Stimulated activated naive CD8-positive, alpha-beta T cell treated with anti-CD3 and anti-CD28 coated beads, Interleukin-15, Interleukin-2, amounts not matched to agents 100 U/mL and 50 U/mL, for 24 hours (primary cell): ENCODE data around the gene DOCK4.
"Not testable (repeated sequence)": the region's sequence is repeated elsewhere in the genome, so short reads cannot be mapped to it uniquely, and the experiment has no call there.

Experiments used
- ATAC-seq: fragments of 150-1000 bp; cut with Tn5 transposase; one replicate; pipeline ENCODE4 v1.10.0; 2021
- DNase-seq: peaks from one replicate; pipeline ENCODE4 v3.0.0; 2021

DOCK4 gene

GRCh38 chr7:112130729-112131410 is 75.3 kb downstream of the DOCK4 start:
- no peak for ATAC-seq
- no peak for DNase-seq

GRCh38 chr7:112129655-112130323 is 76.4 kb downstream of the DOCK4 start:
- ATAC-seq (no peak), DNase-seq (no peak)

GRCh38 chr7:112128461-112129425 is 77.5 kb downstream of the DOCK4 start:
- not testable (repeated sequence) for ATAC-seq

GRCh38 chr7:112128041-112128440 is 78.2 kb downstream of the DOCK4 start:
- not testable (repeated sequence) for ATAC-seq, DNase-seq

More at GRCh38 chr7:112128461-112129425, 77.5 kb downstream of the DOCK4 start:
- DNase-seq = not testable (repeated sequence)

GRCh38 chr7:112125250-112125649 is 80.9 kb downstream of the DOCK4 start:
- ATAC-seq (no peak), DNase-seq (no peak)

GRCh38 chr7:112124061-112124766 is 82.0 kb downstream of the DOCK4 start:
- ATAC-seq (no peak), DNase-seq (no peak)

GRCh38 chr7:112122798-112123197 is 83.4 kb downstream of the DOCK4 start:
- ATAC-seq (no peak), DNase-seq (no peak)

GRCh38 chr7:112122144-112122543 is 84.1 kb downstream of the DOCK4 start:
- ATAC-seq (no peak), DNase-seq (no peak)

GRCh38 chr7:112121318-112121717 is 84.9 kb downstream of the DOCK4 start:
- ATAC-seq = no peak
- DNase-seq = no peak

- ATAC-seq (no peak), DNase-seq (no peak)
Observed at GRCh38 chr7:112120696-112121217, 85.4 kb downstream of the DOCK4 start.

- DNase-seq (no peak), ATAC-seq (no peak)
Observed at GRCh38 chr7:112118581-112119566, 87.3 kb downstream of the DOCK4 start.

GRCh38 chr7:112116894-112117293 is 89.3 kb downstream of the DOCK4 start:
- ATAC-seq (no peak), DNase-seq (no peak)

- ATAC-seq = no peak
- DNase-seq = no peak
Observed at GRCh38 chr7:112116358-112116757, 89.8 kb downstream of the DOCK4 start.

- ATAC-seq (no peak), DNase-seq (no peak)
Observed at GRCh38 chr7:112115880-112116279, 90.3 kb downstream of the DOCK4 start.

GRCh38 chr7:112113913-112114575 is 92.2 kb downstream of the DOCK4 start:
- DNase-seq = no peak
- ATAC-seq = no peak

- ATAC-seq = no peak
- no peak for DNase-seq
Observed at GRCh38 chr7:112112822-112113255, 93.4 kb downstream of the DOCK4 start.

- DNase-seq = no peak
Observed at GRCh38 chr7:112110651-112111050, 95.5 kb downstream of the DOCK4 start.

GRCh38 chr7:112110175-112110574 is 96.0 kb downstream of the DOCK4 start:
- DNase-seq = no peak
- ATAC-seq = no peak

More at GRCh38 chr7:112110651-112111050, 95.5 kb downstream of the DOCK4 start:
- no peak for ATAC-seq

- ATAC-seq (no peak), DNase-seq (no peak)
Observed at GRCh38 chr7:112108981-112109380, 97.2 kb downstream of the DOCK4 start.
